Liver (tissue), 9 donors: Measurements from ENCODE around the gene INPP5A. TPM values are rescaled to one million over a fixed set of nuclear protein-coding genes. Genes with fewer than 3 reads are reported as not detected.

Experiments used
- DNase-seq: peaks from one replicate; pipeline ENCODE4 v3.0.0-alpha.2; 2017; ENCODE audit warnings: low spot score
- H3K27ac ChIP-seq, 2 donors: one replicate each; pipeline ENCODE4 v1.7.0; 2013; ENCODE audit warnings: inconsistent platforms in 2 of 2, low read length in 2 of 2, control low read depth in 1 of 2, low read depth in 1 of 2, mild to moderate bottlenecking in 1 of 2
- H3K27me3 ChIP-seq, 4 donors: one replicate each; pipeline versions ENCODE4 v1.6.1 to v1.7.0; 2013; ENCODE audit warnings: low read length in 3 of 4, inconsistent platforms in 1 of 4, mild to moderate bottlenecking in 1 of 4, moderate library complexity in 1 of 4; ENCODE audit not compliant: control insufficient read depth in 4 of 4, insufficient read depth in 4 of 4
- H3K36me3 ChIP-seq, 4 donors: one replicate each; pipeline versions ENCODE4 v1.6.1 to v1.7.0; 2013; ENCODE audit warnings: low read length in 3 of 4, mild to moderate bottlenecking in 3 of 4, low read depth in 1 of 4, moderate library complexity in 1 of 4; ENCODE audit not compliant: control insufficient read depth in 4 of 4, insufficient read depth in 3 of 4
- H3K4me1 ChIP-seq, 4 donors: one replicate each; pipeline versions ENCODE4 v1.6.1 to v1.7.0; 2013; ENCODE audit warnings: low read length in 3 of 4, mild to moderate bottlenecking in 3 of 4, moderate library complexity in 1 of 4; ENCODE audit not compliant: control insufficient read depth in 4 of 4, insufficient read depth in 4 of 4
- H3K4me3 ChIP-seq, 3 donors: one replicate each; pipeline versions ENCODE4 v1.6.1 to v1.7.0; 2013; ENCODE audit warnings: low read length in 3 of 3, control low read depth in 1 of 3, low read depth in 1 of 3, mild to moderate bottlenecking in 1 of 3
- H3K9ac ChIP-seq, 2 donors: one replicate each; pipeline ENCODE4 v1.7.0; 2013; ENCODE audit warnings: low read length in 2 of 2, mild to moderate bottlenecking in 2 of 2, moderate library complexity in 2 of 2, control low read depth in 1 of 2, low read depth in 1 of 2
- H3K9me3 ChIP-seq, 4 donors: one replicate each; pipeline versions ENCODE4 v1.6.1 to v1.7.0; 2013; ENCODE audit warnings: low read length in 3 of 4; ENCODE audit not compliant: control insufficient read depth in 4 of 4
- EGR1 ChIP-seq, 2 donors: IDR thresholded peaks; 2 replicates each; pipeline ENCODE4 v1.6.1; 2016 to 2018; ENCODE audit warnings: antibody characterized with exemption in 2 of 2, low read depth in 2 of 2
- FOXA1 ChIP-seq: IDR thresholded peaks from 2 replicates; pipeline ENCODE4 v1.6.1; 2016; ENCODE audit warnings: antibody characterized with exemption
- FOXA2 ChIP-seq: IDR thresholded peaks from 2 replicates; pipeline ENCODE4 v1.6.1; 2016; ENCODE audit warnings: antibody characterized with exemption
- GABPA ChIP-seq, 2 donors: IDR thresholded peaks in 1 of 2; conservative IDR thresholded peaks in 1 of 2; 2 replicates each; pipeline ENCODE4 v1.6.1; 2016; ENCODE audit warnings: antibody characterized with exemption in 2 of 2, mild to moderate bottlenecking in 1 of 2, moderate library complexity in 1 of 2
- HNF4G ChIP-seq: IDR thresholded peaks from 2 replicates; pipeline ENCODE4 v1.6.1; 2016; ENCODE audit warnings: antibody characterized with exemption
- JUND ChIP-seq, 2 donors: IDR thresholded peaks; 2 replicates each; pipeline ENCODE4 v1.6.1; 2016; ENCODE audit warnings: antibody characterized with exemption in 2 of 2
- NR2F2 ChIP-seq: IDR thresholded peaks from 2 replicates; pipeline ENCODE4 v1.6.1; 2016; ENCODE audit warnings: antibody characterized with exemption
- RAD21 ChIP-seq, 2 donors: IDR thresholded peaks; 2 replicates each; pipeline ENCODE4 v1.6.1; 2016; ENCODE audit warnings: antibody characterized with exemption in 2 of 2, mild to moderate bottlenecking in 2 of 2
- RXRA ChIP-seq, 2 donors: IDR thresholded peaks; 2 replicates each; pipeline ENCODE4 v1.6.1; 2017 to 2018; ENCODE audit warnings: antibody characterized with exemption in 2 of 2, mild to moderate bottlenecking in 1 of 2
- SP1 ChIP-seq: IDR thresholded peaks from 2 replicates; pipeline ENCODE4 v1.6.1; 2018; ENCODE audit warnings: antibody characterized with exemption, mild to moderate bottlenecking
- TAF1 ChIP-seq: conservative IDR thresholded peaks from 2 replicates; pipeline ENCODE4 v1.6.1; 2016; ENCODE audit warnings: antibody characterized with exemption, mild to moderate bottlenecking
- YY1 ChIP-seq: IDR thresholded peaks from 2 replicates; pipeline ENCODE4 v1.6.1; 2016; ENCODE audit warnings: antibody characterized with exemption, mild to moderate bottlenecking
- WGBS: extraction: QIAGEN DNeasy Blood & Tissue Kit; methylation state at CpG from one replicate; pipeline ENCODE4 v1.1.7; 2013; 5-methylcytosine and 5-hydroxymethylcytosine counted together
- polyA plus RNA-seq, 2 donors: library from polyadenylated mRNA; stranded (reverse) in 1 of 2; unstranded in 1 of 2; fragments of 200-250 nt in 1 of 2; fragments of >200 nt in 1 of 2; fragmentation: Nextera tagmentation in 1 of 2; extraction: Ambion mirVana in 1 of 2; gene quantifications; one replicate each; pipeline versions ENCODE4 v1.2.1 to v1.2.3, GENCODE V29; 2013 to 2015
- total RNA-seq, 2 donors: library from RNA; depleted of rRNA; stranded (reverse); fragments of >200 nt; gene quantifications; one replicate each; pipeline ENCODE4 v1.2.3, GENCODE V29; 2014
- TF ChIP-seq, protein P1 (sequence below): IDR thresholded peaks from 2 replicates; pipeline ENCODE4 v1.6.1; 2016; ENCODE audit warnings: antibody characterized with exemption
- TF ChIP-seq, protein P2 (sequence below): IDR thresholded peaks from 2 replicates; pipeline ENCODE4 v1.6.1; 2016; ENCODE audit warnings: antibody characterized with exemption
- TF ChIP-seq, protein P3 (sequence below): fragments of 150-350 bp; IDR thresholded peaks from 2 replicates; pipeline ENCODE4 v1.5.1; 2017; ENCODE audit warnings: improper control_type of control experiment, low read depth, low read length; ENCODE audit not compliant: missing input control
- TF ChIP-seq, protein P4 (sequence below): IDR thresholded peaks from 2 replicates; pipeline ENCODE4 v1.6.1; 2016; ENCODE audit warnings: antibody characterized with exemption, mild to moderate bottlenecking
- TF ChIP-seq, protein P5 (sequence below): IDR thresholded peaks from 2 replicates; pipeline ENCODE4 v1.6.1; 2016; ENCODE audit warnings: antibody characterized with exemption
- donor health status: healthy.
- donor health status: healthy.
- donor health status: healthy.
- donor health status: healthy.
- donor health status: healthy.

Gene INPP5A
- total and polyA plus RNA-seq, 4 donors: 4.3 to 26.5 (median 10.9) TPM

DNA sequence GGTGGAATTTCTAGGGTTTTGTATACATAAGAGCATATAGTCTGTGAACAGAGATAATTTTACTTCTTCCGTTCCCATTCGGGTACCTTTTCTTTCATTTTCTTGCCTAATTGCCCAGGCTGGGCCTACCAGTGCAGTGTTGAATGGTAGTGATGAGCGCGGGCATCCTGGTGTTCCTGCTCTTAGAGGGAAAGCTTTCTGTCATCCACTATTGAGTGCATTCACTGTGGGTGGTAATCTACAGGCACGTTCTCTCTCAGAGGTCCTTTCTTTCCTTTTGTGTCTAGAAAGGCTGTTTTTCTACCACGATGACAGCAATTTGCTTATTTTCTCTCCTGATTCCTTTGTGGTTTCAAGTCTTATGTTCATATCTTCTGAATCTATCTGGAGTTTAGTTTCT, 65.0 kb downstream of the INPP5A start:
- WGBS: 93% methylated on average over 6 of the region's 6 CpGs
- Histone ChIP-seq H3K36me3 (no peaks in the 10 kb centered on the region), H3K27ac (no peak overlapping the region), H3K4me3 (no peak overlapping the region), H3K9me3 (peaks cover 0 to 3% (median 0%) of the 10 kb centered on the region in 4 donors), H3K27me3 (no peaks in the 10 kb centered on the region), H3K4me1 (peaks cover 2 to 16% (median 8%) of the 10 kb centered on the region in 4 donors), H3K9ac (no peak overlapping the region)
- TF ChIP-seq, protein P1, sequence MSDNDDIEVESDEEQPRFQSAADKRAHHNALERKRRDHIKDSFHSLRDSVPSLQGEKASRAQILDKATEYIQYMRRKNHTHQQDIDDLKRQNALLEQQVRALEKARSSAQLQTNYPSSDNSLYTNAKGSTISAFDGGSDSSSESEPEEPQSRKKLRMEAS: no peak
- no peak for TF ChIP-seq HNF4G
- no peak for TF ChIP-seq YY1
- TF ChIP-seq NR2F2: no peak
- TF ChIP-seq, protein P2, sequence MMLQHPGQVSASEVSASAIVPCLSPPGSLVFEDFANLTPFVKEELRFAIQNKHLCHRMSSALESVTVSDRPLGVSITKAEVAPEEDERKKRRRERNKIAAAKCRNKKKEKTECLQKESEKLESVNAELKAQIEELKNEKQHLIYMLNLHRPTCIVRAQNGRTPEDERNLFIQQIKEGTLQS: no peak
- TF ChIP-seq GABPA (IDR thresholded peaks at IDR 0.05 in 1 of 2, conservative IDR thresholded peaks at IDR 0.05 in 1 of 2): no peak
- TF ChIP-seq FOXA1: no peak
- TF ChIP-seq FOXA2: no peak
- TF ChIP-seq TAF1: no peak
- TF ChIP-seq, protein P3, sequence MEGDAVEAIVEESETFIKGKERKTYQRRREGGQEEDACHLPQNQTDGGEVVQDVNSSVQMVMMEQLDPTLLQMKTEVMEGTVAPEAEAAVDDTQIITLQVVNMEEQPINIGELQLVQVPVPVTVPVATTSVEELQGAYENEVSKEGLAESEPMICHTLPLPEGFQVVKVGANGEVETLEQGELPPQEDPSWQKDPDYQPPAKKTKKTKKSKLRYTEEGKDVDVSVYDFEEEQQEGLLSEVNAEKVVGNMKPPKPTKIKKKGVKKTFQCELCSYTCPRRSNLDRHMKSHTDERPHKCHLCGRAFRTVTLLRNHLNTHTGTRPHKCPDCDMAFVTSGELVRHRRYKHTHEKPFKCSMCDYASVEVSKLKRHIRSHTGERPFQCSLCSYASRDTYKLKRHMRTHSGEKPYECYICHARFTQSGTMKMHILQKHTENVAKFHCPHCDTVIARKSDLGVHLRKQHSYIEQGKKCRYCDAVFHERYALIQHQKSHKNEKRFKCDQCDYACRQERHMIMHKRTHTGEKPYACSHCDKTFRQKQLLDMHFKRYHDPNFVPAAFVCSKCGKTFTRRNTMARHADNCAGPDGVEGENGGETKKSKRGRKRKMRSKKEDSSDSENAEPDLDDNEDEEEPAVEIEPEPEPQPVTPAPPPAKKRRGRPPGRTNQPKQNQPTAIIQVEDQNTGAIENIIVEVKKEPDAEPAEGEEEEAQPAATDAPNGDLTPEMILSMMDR: no peak
- no peak for TF ChIP-seq EGR1 (IDR thresholded peaks at IDR 0.05; ENCODE audit: low read depth in 2 of 2)
- no peak for TF ChIP-seq RXRA (IDR thresholded peaks at IDR 0.05)
- TF ChIP-seq, protein P4, sequence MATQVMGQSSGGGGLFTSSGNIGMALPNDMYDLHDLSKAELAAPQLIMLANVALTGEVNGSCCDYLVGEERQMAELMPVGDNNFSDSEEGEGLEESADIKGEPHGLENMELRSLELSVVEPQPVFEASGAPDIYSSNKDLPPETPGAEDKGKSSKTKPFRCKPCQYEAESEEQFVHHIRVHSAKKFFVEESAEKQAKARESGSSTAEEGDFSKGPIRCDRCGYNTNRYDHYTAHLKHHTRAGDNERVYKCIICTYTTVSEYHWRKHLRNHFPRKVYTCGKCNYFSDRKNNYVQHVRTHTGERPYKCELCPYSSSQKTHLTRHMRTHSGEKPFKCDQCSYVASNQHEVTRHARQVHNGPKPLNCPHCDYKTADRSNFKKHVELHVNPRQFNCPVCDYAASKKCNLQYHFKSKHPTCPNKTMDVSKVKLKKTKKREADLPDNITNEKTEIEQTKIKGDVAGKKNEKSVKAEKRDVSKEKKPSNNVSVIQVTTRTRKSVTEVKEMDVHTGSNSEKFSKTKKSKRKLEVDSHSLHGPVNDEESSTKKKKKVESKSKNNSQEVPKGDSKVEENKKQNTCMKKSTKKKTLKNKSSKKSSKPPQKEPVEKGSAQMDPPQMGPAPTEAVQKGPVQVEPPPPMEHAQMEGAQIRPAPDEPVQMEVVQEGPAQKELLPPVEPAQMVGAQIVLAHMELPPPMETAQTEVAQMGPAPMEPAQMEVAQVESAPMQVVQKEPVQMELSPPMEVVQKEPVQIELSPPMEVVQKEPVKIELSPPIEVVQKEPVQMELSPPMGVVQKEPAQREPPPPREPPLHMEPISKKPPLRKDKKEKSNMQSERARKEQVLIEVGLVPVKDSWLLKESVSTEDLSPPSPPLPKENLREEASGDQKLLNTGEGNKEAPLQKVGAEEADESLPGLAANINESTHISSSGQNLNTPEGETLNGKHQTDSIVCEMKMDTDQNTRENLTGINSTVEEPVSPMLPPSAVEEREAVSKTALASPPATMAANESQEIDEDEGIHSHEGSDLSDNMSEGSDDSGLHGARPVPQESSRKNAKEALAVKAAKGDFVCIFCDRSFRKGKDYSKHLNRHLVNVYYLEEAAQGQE: no peak
- TF ChIP-seq, protein P5, sequence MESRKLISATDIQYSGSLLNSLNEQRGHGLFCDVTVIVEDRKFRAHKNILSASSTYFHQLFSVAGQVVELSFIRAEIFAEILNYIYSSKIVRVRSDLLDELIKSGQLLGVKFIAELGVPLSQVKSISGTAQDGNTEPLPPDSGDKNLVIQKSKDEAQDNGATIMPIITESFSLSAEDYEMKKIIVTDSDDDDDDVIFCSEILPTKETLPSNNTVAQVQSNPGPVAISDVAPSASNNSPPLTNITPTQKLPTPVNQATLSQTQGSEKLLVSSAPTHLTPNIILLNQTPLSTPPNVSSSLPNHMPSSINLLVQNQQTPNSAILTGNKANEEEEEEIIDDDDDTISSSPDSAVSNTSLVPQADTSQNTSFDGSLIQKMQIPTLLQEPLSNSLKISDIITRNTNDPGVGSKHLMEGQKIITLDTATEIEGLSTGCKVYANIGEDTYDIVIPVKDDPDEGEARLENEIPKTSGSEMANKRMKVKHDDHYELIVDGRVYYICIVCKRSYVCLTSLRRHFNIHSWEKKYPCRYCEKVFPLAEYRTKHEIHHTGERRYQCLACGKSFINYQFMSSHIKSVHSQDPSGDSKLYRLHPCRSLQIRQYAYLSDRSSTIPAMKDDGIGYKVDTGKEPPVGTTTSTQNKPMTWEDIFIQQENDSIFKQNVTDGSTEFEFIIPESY: no peak
- TF ChIP-seq RAD21 (IDR thresholded peaks at IDR 0.05): no peak
- TF ChIP-seq SP1: no peak
- no peak for TF ChIP-seq JUND (IDR thresholded peaks at IDR 0.05)
- no peak for DNase-seq
